Activated T-cell treated with anti-CD3 and anti-CD28 coated beads for 48 hours (primary cell): ENCODE measurements around the gene ABI3.
A peak's percentile ranks its signal among the peaks of the same experiment; 100 is the strongest.
"Not testable (repeated sequence)": the region's sequence is repeated elsewhere in the genome, so short reads cannot be mapped to it uniquely, and the experiment has no call there.

Experiments
- DNase-seq: peaks from one replicate; pipeline ENCODE4 v3.0.0-alpha.2; 2020; ENCODE audit warnings: low read depth

ABI3 gene

GRCh38 chr17:49210158-49211029 lies at the start of gene ABI3, which contains the start of gene GNGT2:
Gene ABI3 (plus strand): TSS chr17:49210707. CDS start chr17:49210725, 18 bp downstream.
Gene GNGT2 (minus strand): TSS chr17:49210574. CDS start chr17:49207422, 3,152 bp downstream.
- DNase-seq, result peak; percentile 58

- no peak for DNase-seq
These were observed 47.6 kb upstream of the ABI3 start for GRCh38 chr17:49162866-49163265.

- DNase-seq, result no peak
These were observed 45.4 kb upstream of the ABI3 start for GRCh38 chr17:49165143-49165542.

DNA sequence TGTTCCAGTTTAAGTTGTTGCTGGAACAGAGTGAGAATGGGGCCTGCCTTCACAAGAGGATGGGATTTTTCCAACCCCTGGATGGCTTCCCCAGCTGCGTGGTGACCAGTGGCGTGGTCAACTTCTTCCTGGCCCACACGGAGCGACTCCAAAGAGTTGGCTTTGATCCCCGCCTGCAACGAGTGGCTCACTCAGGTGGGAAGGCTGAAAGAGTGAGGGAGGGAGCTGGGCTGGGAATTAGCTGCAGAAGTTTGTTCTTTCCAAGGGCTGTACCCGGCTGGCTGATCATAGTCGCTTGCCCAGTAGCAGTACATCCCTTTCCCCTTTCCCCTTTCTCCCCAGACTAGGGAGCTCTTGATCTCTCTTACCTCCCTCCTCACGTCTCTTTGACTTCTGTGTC lies 41.8 kb upstream of the ABI3 start:
- no peak for DNase-seq

- DNase-seq, result no peak
These were observed 40.3 kb upstream of the ABI3 start for GRCh38 chr17:49170216-49170615.

GRCh38 chr17:49170711-49171110 lies 39.8 kb upstream of the ABI3 start:
- DNase-seq, result not testable (repeated sequence)

GRCh38 chr17:49175978-49176377 lies 34.5 kb upstream of the ABI3 start:
- not testable (repeated sequence) for DNase-seq

- peak; percentile 53 for DNase-seq
These were observed 30.2 kb upstream of the ABI3 start for GRCh38 chr17:49180303-49180702.

DNA sequence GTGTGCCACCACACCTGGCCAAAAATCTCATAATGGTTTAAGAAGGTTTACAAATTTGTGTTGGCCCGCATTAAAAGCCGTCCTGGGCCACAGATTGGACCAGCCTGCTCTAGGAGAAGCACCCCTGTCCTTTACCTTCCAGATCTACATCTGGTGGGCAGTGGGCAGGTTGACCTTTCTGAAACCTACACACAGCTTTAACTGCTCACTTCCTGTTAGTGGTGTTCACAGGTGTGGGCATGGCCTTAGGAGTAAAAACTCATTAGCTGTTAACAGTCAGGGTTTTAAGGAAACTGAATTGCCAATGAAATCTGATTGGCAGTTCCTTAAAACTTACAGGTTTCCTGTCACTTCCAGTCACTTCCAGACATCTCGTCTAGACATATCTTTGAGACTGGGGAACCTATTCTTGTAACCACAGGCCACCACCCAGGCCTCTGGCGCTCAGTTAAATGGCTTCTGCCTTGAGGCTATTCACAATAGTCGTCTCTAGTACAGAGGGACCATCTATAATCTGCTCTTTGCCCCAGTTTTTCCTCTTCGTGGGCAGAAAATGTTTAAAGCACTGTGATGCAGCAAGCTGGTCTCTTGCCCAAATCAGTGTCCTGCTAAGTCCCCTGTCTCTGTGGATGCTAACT lies 29.4 kb upstream of the ABI3 start:
- no peak for DNase-seq

DNA sequence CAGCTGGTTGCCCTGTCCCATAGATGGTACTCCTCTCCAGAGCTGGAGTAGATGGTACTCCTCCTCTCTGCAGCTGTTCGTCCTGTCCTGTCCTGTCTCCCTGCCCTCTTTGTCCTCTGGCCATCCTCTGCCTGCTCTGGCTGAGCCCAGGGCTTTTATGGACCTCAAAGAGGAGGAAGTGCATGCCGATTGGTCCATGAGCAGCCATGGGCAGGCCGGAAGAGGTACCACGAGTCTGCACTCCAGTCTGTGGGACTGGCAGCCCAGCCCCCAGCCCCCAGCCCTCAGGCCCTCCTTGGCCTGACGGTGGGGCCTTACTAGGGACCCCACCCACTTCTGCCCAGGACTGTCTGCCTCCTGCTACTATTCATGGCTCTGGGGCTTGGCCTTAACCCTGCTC lies 27.2 kb upstream of the ABI3 start:
- DNase-seq, result no peak

GRCh38 chr17:49183801-49184200 lies 26.7 kb upstream of the ABI3 start:
- no peak for DNase-seq

DNA sequence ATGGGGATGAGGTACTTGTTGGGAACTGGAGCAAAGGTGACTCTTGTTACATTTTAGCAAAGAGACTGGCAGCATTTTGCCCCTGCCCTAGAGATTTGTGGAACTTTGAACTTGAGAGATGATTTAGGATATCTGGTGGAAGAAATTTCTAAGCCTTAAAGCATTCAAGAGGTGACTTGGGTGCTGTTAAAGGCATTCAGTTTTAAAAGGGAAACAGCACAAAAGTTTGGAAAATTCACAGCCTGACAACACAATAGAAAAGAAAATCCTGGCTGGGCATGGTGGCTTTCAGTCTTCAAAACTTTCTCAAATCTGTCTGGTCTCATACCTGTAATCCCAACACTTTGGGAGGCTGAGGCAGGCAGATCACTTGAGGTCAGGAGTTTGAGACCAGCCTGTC lies 26.0 kb upstream of the ABI3 start:
- not testable (repeated sequence) for DNase-seq

- not testable (repeated sequence) for DNase-seq
These were observed 25.1 kb upstream of the ABI3 start for GRCh38 chr17:49185381-49185780.

DNA sequence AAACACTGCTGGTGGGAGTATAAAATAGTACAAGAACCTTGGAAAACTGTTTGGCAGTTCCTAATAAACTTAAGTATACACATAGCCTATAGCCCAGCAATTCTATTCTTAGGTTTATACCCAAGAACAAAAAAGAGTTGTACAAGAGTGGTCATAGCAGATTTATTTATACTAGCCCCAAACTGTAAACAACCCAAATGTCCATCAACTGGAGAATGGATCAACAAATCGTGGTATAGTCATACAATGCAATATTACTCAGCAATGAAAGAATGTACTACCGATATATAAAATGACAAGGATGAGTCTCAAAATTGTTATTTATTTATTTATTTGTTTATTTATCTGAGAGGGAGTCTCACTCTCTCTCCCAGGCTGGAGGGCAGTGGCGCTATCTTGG lies 23.2 kb upstream of the ABI3 start:
- DNase-seq, result no peak

GRCh38 chr17:49190932-49191331 lies 19.6 kb upstream of the ABI3 start:
- no peak for DNase-seq

DNA sequence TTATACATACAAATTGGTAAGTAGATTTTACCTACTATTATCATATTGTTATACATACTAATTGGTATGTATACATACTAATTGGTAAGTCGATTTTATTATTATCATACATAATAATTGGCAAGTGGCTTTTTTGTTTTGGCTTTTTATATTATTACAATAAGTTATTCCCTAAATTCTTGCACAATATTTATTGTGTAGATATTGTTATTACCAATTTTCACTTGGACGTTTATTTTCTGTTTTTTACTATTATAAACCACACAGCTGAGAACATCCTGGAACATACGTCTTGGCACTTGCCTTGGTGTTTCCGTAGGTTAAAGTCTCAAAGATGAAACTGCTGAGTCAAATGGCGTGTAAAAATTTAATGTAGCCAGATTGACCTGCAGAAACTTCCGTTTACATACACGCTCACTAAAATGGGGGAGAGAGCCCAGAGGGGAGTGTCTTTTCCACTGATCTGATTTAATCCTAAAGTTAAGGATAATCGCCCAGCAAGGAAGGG lies 19.0 kb upstream of the ABI3 start:
- no peak for DNase-seq

- DNase-seq, result peak; percentile 89
These were observed 18.4 kb upstream of the ABI3 start for GRCh38 chr17:49191917-49192741.

- DNase-seq, result no peak
These were observed 16.8 kb upstream of the ABI3 start for GRCh38 chr17:49193513-49194296.

DNA sequence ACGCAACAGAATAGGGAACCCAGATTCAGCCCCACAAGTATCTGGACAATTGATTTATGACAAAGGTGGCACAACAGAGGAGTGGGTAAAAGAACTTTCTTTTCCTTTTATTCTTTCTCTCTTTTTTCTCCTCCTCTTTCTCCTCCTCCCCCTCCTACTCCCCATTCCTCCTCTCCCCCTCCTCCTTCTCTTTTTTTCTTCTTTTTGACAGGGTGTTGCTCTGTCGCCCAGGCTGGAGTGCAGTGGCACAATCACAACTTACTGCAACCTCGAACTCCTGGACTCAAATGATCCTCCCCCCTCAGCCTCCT lies 16.3 kb upstream of the ABI3 start:
- DNase-seq, result no peak

DNA sequence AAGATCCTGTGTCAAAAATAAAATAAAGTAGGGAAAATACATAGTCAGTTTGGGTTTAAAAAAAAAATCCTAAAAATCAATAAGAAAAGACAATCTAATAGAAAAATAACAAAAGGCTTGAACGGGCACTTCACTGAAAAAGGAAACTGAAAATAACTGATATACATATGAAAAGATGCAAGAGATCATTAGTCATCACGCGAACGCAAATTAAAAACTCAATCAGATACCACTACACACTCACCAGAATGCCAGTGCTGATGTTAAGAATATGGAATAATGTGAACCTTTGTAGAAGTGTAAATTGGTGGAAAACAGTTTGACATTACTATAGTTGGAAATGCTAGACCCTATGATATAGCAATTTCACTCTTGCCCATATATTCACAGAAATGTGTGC lies 14.8 kb upstream of the ABI3 start:
- DNase-seq, result no peak

DNA sequence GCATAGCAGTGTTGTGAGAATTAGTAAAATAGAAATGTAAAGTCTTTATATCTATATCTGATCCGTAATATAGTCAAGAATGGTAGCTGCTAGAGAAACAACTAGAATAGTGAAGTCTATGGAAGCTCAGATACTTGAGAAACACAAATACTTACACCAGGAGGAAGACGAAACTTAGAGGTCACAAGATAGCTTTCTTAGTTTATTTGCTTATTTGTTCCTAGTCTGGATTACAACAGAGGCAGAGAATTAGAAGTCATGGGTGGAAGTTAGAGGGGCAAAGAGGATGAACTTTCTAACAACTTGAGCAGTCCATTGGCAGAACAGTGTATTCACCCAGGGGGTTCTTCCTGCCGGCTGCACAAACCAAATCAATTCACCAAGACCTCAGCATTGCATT lies 14.0 kb upstream of the ABI3 start:
- DNase-seq, result no peak
